Vagina (tissue), 2 donors: ENCODE data around the gene UNC5B.

Source experiments
- POLR2A ChIP-seq, 2 donors: fragments of 450-650 bp; IDR thresholded peaks; one replicate each; pipeline ENCODE4 v1.6.1; 2017; ENCODE audit warnings: antibody characterized with exemption in 2 of 2, mild to moderate bottlenecking in 2 of 2, moderate library complexity in 2 of 2
- TF ChIP-seq, protein P1 (sequence below), 3 experiments: fragments of 450-650 bp in 2 of 3; fragments of 200-600 bp in 1 of 3; sonication (generic) in 1 of 3; IDR thresholded peaks; one replicate each; pipeline ENCODE4 v1.5.1; 2017 to 2019; ENCODE audit warnings: antibody characterized with exemption in 3 of 3, mild to moderate bottlenecking in 2 of 3, moderate library complexity in 2 of 3

DNA sequence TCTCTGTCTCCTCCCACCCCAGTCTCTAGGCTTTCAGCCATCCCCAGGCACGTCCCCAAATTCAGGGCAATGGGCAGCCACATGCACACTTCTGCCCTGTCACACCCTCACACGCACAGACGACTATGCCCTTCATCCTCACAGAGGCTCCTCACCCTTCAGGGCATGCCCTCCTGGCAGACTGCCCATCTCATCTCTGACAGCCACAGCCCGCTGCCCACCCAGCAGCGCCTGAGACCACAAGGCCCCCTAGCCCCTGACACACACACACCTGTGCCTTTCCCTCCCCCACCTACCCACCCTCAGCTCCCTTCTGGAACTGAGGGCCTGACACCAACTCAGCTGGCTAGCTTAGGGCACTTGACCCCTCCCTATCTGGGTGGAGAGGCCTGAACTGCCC, 83.7 kb downstream of the UNC5B start:
- TF ChIP-seq POLR2A (IDR thresholded peaks at IDR 0.05): no peak
- TF ChIP-seq, protein P1, sequence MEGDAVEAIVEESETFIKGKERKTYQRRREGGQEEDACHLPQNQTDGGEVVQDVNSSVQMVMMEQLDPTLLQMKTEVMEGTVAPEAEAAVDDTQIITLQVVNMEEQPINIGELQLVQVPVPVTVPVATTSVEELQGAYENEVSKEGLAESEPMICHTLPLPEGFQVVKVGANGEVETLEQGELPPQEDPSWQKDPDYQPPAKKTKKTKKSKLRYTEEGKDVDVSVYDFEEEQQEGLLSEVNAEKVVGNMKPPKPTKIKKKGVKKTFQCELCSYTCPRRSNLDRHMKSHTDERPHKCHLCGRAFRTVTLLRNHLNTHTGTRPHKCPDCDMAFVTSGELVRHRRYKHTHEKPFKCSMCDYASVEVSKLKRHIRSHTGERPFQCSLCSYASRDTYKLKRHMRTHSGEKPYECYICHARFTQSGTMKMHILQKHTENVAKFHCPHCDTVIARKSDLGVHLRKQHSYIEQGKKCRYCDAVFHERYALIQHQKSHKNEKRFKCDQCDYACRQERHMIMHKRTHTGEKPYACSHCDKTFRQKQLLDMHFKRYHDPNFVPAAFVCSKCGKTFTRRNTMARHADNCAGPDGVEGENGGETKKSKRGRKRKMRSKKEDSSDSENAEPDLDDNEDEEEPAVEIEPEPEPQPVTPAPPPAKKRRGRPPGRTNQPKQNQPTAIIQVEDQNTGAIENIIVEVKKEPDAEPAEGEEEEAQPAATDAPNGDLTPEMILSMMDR (IDR thresholded peaks at IDR 0.05): no peak
